HepG2 (cell line): ENCODE data around the gene PAQR5. TPM values are rescaled to one million over a fixed set of nuclear protein-coding genes. Genes with fewer than 3 reads are reported as not detected.

Experiments used
- ATAC-seq: fragments of 200-7000 bp; cut with Tn5 transposase; 3 replicates; pipeline ENCODE4 v1.9.1; 2020; ENCODE audit warnings: mild to moderate bottlenecking, moderate library complexity
- BruUV-seq: library from RNA; stranded (reverse); fragments of 400-500 nt; replicated peaks from 2 replicates; lab custom pipeline; 2021; lab: Mats Ljungman, UMichigan
- CTCF ChIA-PET: fragments of 300-600 bp; formaldehyde crosslinking; extraction: SDS; loops from one replicate; lab custom pipeline; 2021; ENCODE audit warnings: low total read pairs, inconsistent platforms, low intra/inter-chr PET ratio; lab: Yijun Ruan, JAX
- POLR2A ChIA-PET: fragments of 350-600 bp; sonication (Branson Sonifier 250); formaldehyde crosslinking; loops from one replicate; lab custom pipeline; 2020; ENCODE audit warnings: antibody characterized with exemption, inconsistent platforms; lab: Yijun Ruan, JAX
- DNase-seq: peaks from one replicate; pipeline ENCODE4 v3.0.0-alpha.2; 2015; ENCODE audit warnings: low spot score
- FAIRE-seq: peaks from 3 replicates; lab custom pipeline; 2011; peaks lifted over from hg19 to GRCh38; lab: Jason Lieb, UNC
- H2AFZ ChIP-seq: one replicate; pipeline ENCODE4 v1.6.1; 2011; ENCODE audit warnings: low read length, inconsistent platforms
- H3K27ac ChIP-seq: fragments of 300-600 bp; 3 replicates; pipeline ENCODE4 v1.8.0; 2011; ENCODE audit warnings: mixed run types, mild to moderate bottlenecking, mixed read lengths, low read length, inconsistent platforms; ENCODE audit not compliant: insufficient read depth; ENCODE audit errors: extremely low read length
- H3K27me3 ChIP-seq, 2 experiments: fragments of 200-600 bp in 1 of 2; 2 replicates in 1 of 2; 3 replicates in 1 of 2; pipeline versions ENCODE4 v1.6.0 to v1.8.0; 2011; ENCODE audit warnings: low read length in 2 of 2, mild to moderate bottlenecking in 2 of 2, moderate library complexity in 2 of 2, inconsistent platforms in 1 of 2; ENCODE audit not compliant: insufficient read depth in 2 of 2, control insufficient read depth in 1 of 2
- H3K36me3 ChIP-seq, 2 experiments: fragments of 200-600 bp in 1 of 2; replicated peaks in 1 of 2; 2 replicates in 1 of 2; 3 replicates in 1 of 2; pipeline versions ENCODE4 v1.5.1 to v1.8.0; 2011; ENCODE audit warnings: low read length in 2 of 2, inconsistent platforms in 1 of 2; ENCODE audit not compliant: insufficient read depth in 2 of 2, control insufficient read depth in 1 of 2
- H3K4me1 ChIP-seq: 2 replicates; pipeline ENCODE4 v1.5.1; 2012; ENCODE audit warnings: low read length, inconsistent platforms; ENCODE audit not compliant: insufficient read depth
- H3K4me2 ChIP-seq: 2 replicates; pipeline ENCODE4 v1.6.0; 2011; ENCODE audit warnings: low read depth, low read length, inconsistent platforms
- H3K4me3 ChIP-seq, 3 experiments: fragments of 200-600 bp in 1 of 3; sonication (generic), shearing (Covaris generic) in 1 of 3; replicated peaks in 1 of 3; 2 replicates each; pipeline ENCODE4 v1.5.1; 2011 to 2016; ENCODE audit warnings: low read length in 3 of 3, inconsistent platforms in 2 of 3, low read depth in 2 of 3, mild to moderate bottlenecking in 2 of 3, control low read depth in 1 of 3, mixed read lengths in 1 of 3; ENCODE audit not compliant: insufficient read depth in 1 of 3
- H3K79me2 ChIP-seq: one replicate; pipeline ENCODE4 v1.6.1; 2011; ENCODE audit warnings: low read length, inconsistent platforms; ENCODE audit not compliant: insufficient read depth
- H3K9ac ChIP-seq: 2 replicates; pipeline ENCODE4 v1.6.0; 2011; ENCODE audit warnings: mild to moderate bottlenecking, low read depth, low read length, inconsistent platforms; ENCODE audit not compliant: insufficient read depth
- H3K9me3 ChIP-seq: 2 replicates; pipeline ENCODE4 v1.5.1; 2012; ENCODE audit warnings: mild to moderate bottlenecking, low read length
- H4K20me1 ChIP-seq: 2 replicates; pipeline ENCODE4 v1.6.0; 2011; ENCODE audit warnings: inconsistent platforms, mild to moderate bottlenecking, low read length, moderate library complexity; ENCODE audit not compliant: insufficient read depth
- BRD4 ChIP-seq: sonication (generic); formaldehyde crosslinking; IDR thresholded peaks from 2 replicates; pipeline ENCODE4 v1.4.0; 2020; ENCODE audit warnings: missing genetic modification reagents
- CBX1 ChIP-seq: IDR thresholded peaks from one replicate; pipeline ENCODE4 v1.6.1; 2016; ENCODE audit warnings: antibody characterized with exemption, low read depth
- FOXA1 ChIP-seq, 2 experiments: fragments of 450-650 bp in 1 of 2; sonication (generic) in 1 of 2; formaldehyde crosslinking in 1 of 2; IDR thresholded peaks; 2 replicates each; pipeline versions ENCODE4 v1.4.0 to v1.6.1; 2016 to 2020; ENCODE audit warnings: missing genetic modification reagents in 1 of 2
- ISL2 ChIP-seq: sonication (generic); formaldehyde crosslinking; IDR thresholded peaks from 2 replicates; pipeline ENCODE4 v1.5.0; 2020; ENCODE audit warnings: missing genetic modification reagents
- MAFG ChIP-seq: sonication (generic); formaldehyde crosslinking; IDR thresholded peaks from 2 replicates; pipeline ENCODE4 v1.5.1; 2020; ENCODE audit warnings: mild to moderate bottlenecking, missing genetic modification reagents
- POLR2A ChIP-seq, 2 experiments: IDR thresholded peaks; 2 replicates each; pipeline ENCODE4 v1.6.1; 2011; ENCODE audit warnings: low read depth in 2 of 2, low read length in 2 of 2, mild to moderate bottlenecking in 1 of 2, moderate library complexity in 1 of 2; ENCODE audit not compliant: insufficient read depth in 1 of 2
- RFX3 ChIP-seq: IDR thresholded peaks from 2 replicates; pipeline ENCODE4 v1.6.1; 2016; ENCODE audit warnings: missing biosample characterization, missing genetic modification reagents
- SIX4 ChIP-seq: sonication (generic); formaldehyde crosslinking; IDR thresholded peaks from 2 replicates; pipeline ENCODE4 v1.4.0; 2020; ENCODE audit warnings: missing genetic modification reagents
- SOX13 ChIP-seq, 3 experiments: fragments of 450-650 bp in 1 of 3; sonication (generic) in 1 of 3; formaldehyde crosslinking in 1 of 3; IDR thresholded peaks in 2 of 3; conservative IDR thresholded peaks in 1 of 3; 2 replicates each; pipeline versions ENCODE4 v1.5.0 to v1.6.1; 2016 to 2020; ENCODE audit warnings: antibody characterized with exemption in 1 of 3, mild to moderate bottlenecking in 1 of 3, missing compliant biosample characterization in 1 of 3, missing genetic modification reagents in 1 of 3, moderate library complexity in 1 of 3
- TEAD2 ChIP-seq: sonication (generic); formaldehyde crosslinking; IDR thresholded peaks from 2 replicates; pipeline ENCODE4 v1.9.0; 2021; ENCODE audit warnings: missing genetic modification reagents
- ZBTB21 ChIP-seq: sonication (generic); formaldehyde crosslinking; IDR thresholded peaks from 2 replicates; pipeline ENCODE4 v1.4.0; 2020; ENCODE audit warnings: missing genetic modification reagents
- ZNF44 ChIP-seq: sonication (generic); formaldehyde crosslinking; IDR thresholded peaks from 2 replicates; pipeline ENCODE4 v1.5.1; 2020; ENCODE audit warnings: mild to moderate bottlenecking, missing genetic modification reagents
- ZNF616 ChIP-seq: sonication (generic); formaldehyde crosslinking; IDR thresholded peaks from 2 replicates; pipeline ENCODE4 v1.5.0; 2020; ENCODE audit warnings: low read depth, mild to moderate bottlenecking, missing genetic modification reagents
- ZZZ3 ChIP-seq: sonication (generic); formaldehyde crosslinking; IDR thresholded peaks from 2 replicates; pipeline ENCODE4 v1.4.0; 2020; ENCODE audit warnings: missing genetic modification reagents, mild to moderate bottlenecking, borderline replicate concordance
- WGBS: methylation state at CpG from one replicate; pipeline ENCODE4 v1.1.6; 2017; ENCODE audit warnings: low lambda C conversion rate; 5-methylcytosine and 5-hydroxymethylcytosine counted together
- in situ Hi-C: cut with HindIII; loops from 2 replicates; pipeline ENCODE4 v1.10.0; 2017; ENCODE audit warnings: low pct_unique_long_range_greater_than_20kb; ENCODE audit not compliant: extremely low pct_ligation_motif_present
- intact Hi-C: fragments of 100-400 bp; cut with micrococcal nuclease; formaldehyde crosslinking; loops from one replicate; pipeline ENCODE4 v1.10.0; 2022; ENCODE audit not compliant: unreplicated experiment
- polyA plus RNA-seq, 8 experiments: library from polyadenylated mRNA; depleted of rRNA in 3 of 8; stranded (reverse) in 7 of 8; unstranded in 1 of 8; fragments of >200 nt; fragmentation: Illumina TruSeq in 4 of 8; extraction: Trizol in 4 of 8; gene quantifications; 2 replicates each; pipeline versions ENCODE4 v1.2.1 to v1.2.3, GENCODE V29; 2011 to 2016; ENCODE audit warnings: low read depth in 4 of 8, missing spikeins in 1 of 8, mixed read lengths in 1 of 8; ENCODE audit not compliant: insufficient read depth in 1 of 8
- total RNA-seq, 5 experiments: library from RNA; depleted of rRNA; stranded (reverse); fragments of >200 nt; fragmentation: Illumina TruSeq; extraction: Trizol; gene quantifications; 2 replicates each; pipeline ENCODE4 v1.2.3, GENCODE V29; 2016; ENCODE audit warnings: low read depth in 1 of 5
- TF ChIP-seq, protein P1 (sequence below): sonication (generic); formaldehyde crosslinking; IDR thresholded peaks from 2 replicates; pipeline ENCODE4 v1.4.0; 2020; ENCODE audit warnings: missing genetic modification reagents
- TF ChIP-seq, protein P2 (sequence below): sonication (generic); formaldehyde crosslinking; IDR thresholded peaks from 2 replicates; pipeline ENCODE4 v1.9.0; 2021; ENCODE audit warnings: missing genetic modification reagents, borderline replicate concordance
- TF ChIP-seq, protein P3 (sequence below): sonication (generic); formaldehyde crosslinking; IDR thresholded peaks from 2 replicates; pipeline ENCODE4 v1.8.1; 2023; ENCODE audit warnings: mild to moderate bottlenecking, missing genetic modification reagents, borderline replicate concordance
- TF ChIP-seq, protein P4 (sequence below): sonication (generic); formaldehyde crosslinking; IDR thresholded peaks from 2 replicates; pipeline ENCODE4 v1.9.0; 2021; ENCODE audit warnings: missing genetic modification reagents, borderline replicate concordance
- TF ChIP-seq, protein P5 (sequence below): sonication (generic); formaldehyde crosslinking; IDR thresholded peaks from 2 replicates; pipeline ENCODE4 v1.4.0; 2020; ENCODE audit warnings: missing genetic modification reagents

The PAQR5 gene
- total and polyA plus RNA-seq, 2 of the 13 experiments (the other 11 are each of a cell fraction or from before 2014, with no cell fraction given), result 0.53 to 1.3 TPM

DNA sequence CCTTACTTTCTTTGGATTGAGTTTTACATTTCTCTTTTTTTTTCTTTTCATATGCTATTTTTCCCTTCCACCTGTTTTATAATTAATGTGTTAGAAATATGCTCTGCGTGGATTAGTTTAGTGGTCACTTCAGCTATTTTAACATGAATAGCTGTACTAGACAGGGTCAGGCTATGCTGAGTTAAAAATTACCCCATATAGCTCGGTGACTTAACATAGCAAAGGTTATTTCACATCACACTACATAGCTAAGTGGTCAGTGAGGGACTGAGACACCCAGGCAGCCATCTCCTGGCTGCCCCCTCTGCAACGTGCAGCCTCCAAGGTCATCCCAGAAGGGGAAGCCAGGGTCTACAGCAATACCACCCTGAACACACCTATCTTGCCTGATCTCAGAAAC, 68.5 kb downstream of the PAQR5 start:
- TF ChIP-seq FOXA1 (IDR thresholded peaks at IDR 0.05), result no peak
- no peak for TF ChIP-seq FOXA1 (CRISPR knock-in tag; IDR thresholded peaks at IDR 0.05)
- TF ChIP-seq BRD4, result no peak
- TF ChIP-seq POLR2A (IDR thresholded peaks at IDR 0.05; ENCODE audit: insufficient read depth in 1 of 2, low read depth in 2 of 2, low read length in 2 of 2), result no peak
- TF ChIP-seq SIX4 (CRISPR knock-in tag), result no peak
- TF ChIP-seq MAFG (CRISPR knock-in tag), result no peak
- no peak for TF ChIP-seq SOX13 (IDR thresholded peaks at IDR 0.05)
- no peak for TF ChIP-seq SOX13 (CRISPR knock-in tag; conservative IDR thresholded peaks at IDR 0.05 in 1 of 2, IDR thresholded peaks at IDR 0.05 in 1 of 2)
- no peak for TF ChIP-seq ZNF616 (CRISPR knock-in tag)
- TF ChIP-seq, protein P1, sequence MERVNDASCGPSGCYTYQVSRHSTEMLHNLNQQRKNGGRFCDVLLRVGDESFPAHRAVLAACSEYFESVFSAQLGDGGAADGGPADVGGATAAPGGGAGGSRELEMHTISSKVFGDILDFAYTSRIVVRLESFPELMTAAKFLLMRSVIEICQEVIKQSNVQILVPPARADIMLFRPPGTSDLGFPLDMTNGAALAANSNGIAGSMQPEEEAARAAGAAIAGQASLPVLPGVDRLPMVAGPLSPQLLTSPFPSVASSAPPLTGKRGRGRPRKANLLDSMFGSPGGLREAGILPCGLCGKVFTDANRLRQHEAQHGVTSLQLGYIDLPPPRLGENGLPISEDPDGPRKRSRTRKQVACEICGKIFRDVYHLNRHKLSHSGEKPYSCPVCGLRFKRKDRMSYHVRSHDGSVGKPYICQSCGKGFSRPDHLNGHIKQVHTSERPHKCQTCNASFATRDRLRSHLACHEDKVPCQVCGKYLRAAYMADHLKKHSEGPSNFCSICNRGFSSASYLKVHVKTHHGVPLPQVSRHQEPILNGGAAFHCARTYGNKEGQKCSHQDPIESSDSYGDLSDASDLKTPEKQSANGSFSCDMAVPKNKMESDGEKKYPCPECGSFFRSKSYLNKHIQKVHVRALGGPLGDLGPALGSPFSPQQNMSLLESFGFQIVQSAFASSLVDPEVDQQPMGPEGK (CRISPR knock-in tag), result no peak
- no peak for TF ChIP-seq ISL2 (CRISPR knock-in tag)
- TF ChIP-seq TEAD2 (CRISPR knock-in tag), result no peak
- TF ChIP-seq ZBTB21, result no peak
- TF ChIP-seq RFX3 (CRISPR knock-in tag), result no peak
- TF ChIP-seq, protein P2, sequence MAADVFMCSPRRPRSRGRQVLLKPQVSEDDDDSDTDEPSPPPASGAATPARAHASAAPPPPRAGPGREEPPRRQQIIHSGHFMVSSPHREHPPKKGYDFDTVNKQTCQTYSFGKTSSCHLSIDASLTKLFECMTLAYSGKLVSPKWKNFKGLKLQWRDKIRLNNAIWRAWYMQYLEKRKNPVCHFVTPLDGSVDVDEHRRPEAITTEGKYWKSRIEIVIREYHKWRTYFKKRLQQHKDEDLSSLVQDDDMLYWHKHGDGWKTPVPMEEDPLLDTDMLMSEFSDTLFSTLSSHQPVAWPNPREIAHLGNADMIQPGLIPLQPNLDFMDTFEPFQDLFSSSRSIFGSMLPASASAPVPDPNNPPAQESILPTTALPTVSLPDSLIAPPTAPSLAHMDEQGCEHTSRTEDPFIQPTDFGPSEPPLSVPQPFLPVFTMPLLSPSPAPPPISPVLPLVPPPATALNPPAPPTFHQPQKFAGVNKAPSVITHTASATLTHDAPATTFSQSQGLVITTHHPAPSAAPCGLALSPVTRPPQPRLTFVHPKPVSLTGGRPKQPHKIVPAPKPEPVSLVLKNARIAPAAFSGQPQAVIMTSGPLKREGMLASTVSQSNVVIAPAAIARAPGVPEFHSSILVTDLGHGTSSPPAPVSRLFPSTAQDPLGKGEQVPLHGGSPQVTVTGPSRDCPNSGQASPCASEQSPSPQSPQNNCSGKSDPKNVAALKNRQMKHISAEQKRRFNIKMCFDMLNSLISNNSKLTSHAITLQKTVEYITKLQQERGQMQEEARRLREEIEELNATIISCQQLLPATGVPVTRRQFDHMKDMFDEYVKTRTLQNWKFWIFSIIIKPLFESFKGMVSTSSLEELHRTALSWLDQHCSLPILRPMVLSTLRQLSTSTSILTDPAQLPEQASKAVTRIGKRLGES (CRISPR knock-in tag), result no peak
- TF ChIP-seq CBX1, result no peak
- TF ChIP-seq, protein P3, sequence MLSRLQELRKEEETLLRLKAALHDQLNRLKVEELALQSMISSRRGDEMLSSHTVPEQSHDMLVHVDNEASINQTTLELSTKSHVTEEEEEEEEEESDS (CRISPR knock-in tag), result no peak
- no peak for TF ChIP-seq ZNF44 (CRISPR knock-in tag)
- TF ChIP-seq, protein P4, sequence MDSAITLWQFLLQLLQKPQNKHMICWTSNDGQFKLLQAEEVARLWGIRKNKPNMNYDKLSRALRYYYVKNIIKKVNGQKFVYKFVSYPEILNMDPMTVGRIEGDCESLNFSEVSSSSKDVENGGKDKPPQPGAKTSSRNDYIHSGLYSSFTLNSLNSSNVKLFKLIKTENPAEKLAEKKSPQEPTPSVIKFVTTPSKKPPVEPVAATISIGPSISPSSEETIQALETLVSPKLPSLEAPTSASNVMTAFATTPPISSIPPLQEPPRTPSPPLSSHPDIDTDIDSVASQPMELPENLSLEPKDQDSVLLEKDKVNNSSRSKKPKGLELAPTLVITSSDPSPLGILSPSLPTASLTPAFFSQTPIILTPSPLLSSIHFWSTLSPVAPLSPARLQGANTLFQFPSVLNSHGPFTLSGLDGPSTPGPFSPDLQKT (CRISPR knock-in tag), result no peak
- TF ChIP-seq ZZZ3, result no peak
- TF ChIP-seq, protein P5, sequence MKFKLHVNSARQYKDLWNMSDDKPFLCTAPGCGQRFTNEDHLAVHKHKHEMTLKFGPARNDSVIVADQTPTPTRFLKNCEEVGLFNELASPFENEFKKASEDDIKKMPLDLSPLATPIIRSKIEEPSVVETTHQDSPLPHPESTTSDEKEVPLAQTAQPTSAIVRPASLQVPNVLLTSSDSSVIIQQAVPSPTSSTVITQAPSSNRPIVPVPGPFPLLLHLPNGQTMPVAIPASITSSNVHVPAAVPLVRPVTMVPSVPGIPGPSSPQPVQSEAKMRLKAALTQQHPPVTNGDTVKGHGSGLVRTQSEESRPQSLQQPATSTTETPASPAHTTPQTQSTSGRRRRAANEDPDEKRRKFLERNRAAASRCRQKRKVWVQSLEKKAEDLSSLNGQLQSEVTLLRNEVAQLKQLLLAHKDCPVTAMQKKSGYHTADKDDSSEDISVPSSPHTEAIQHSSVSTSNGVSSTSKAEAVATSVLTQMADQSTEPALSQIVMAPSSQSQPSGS (CRISPR knock-in tag), result no peak
- TF ChIP-seq, all 625 proteins: peak for 0

More for the DNA sequence above, 68.5 kb downstream of the PAQR5 start:
- no peaks in the 10 kb centered on the region for H3K79me2 ChIP-seq
- H4K20me1 ChIP-seq, result no peaks in the 10 kb centered on the region
- DNase-seq (no peak), FAIRE-seq (no peak), ATAC-seq (no peak; the same call in 2 of the 3 replicates)
- H3K9me3 ChIP-seq, result no peaks in the 10 kb centered on the region
- in situ Hi-C loops, result no loop called here
- no peak overlapping the region for H3K4me3 ChIP-seq
- WGBS, result 21% methylated on average over 3 of the region's 3 CpGs
- no peak overlapping the region for H3K9ac ChIP-seq
- ChIA-PET POLR2A (no interaction called here), CTCF (no interaction called here)
- intact Hi-C loops, result no loop called here
- no peaks in the 10 kb centered on the region for H3K4me1 ChIP-seq
- no peaks in the 10 kb centered on the region; a peak in 2 of 5 replicates for H3K27me3 ChIP-seq
- no peaks in the 10 kb centered on the region for H3K36me3 ChIP-seq
- no peak overlapping the region for H3K27ac ChIP-seq
- no peak overlapping the region for H2AFZ ChIP-seq
- no TSS peak for BruUV-seq
- H3K4me2 ChIP-seq, result no peak overlapping the region
